Transverse colon (tissue), 4 donors: ENCODE measurements around the gene MT1F.

Experiments used
- EP300 ChIP-seq: sonication (generic); formaldehyde crosslinking; IDR thresholded peaks from one replicate; pipeline ENCODE4 v1.6.1; 2017; ENCODE audit warnings: antibody characterized with exemption, low read depth
- POLR2A ChIP-seq: fragments of 450-650 bp; IDR thresholded peaks from one replicate; pipeline ENCODE4 v1.6.1; 2016; ENCODE audit warnings: antibody characterized with exemption, mild to moderate bottlenecking, moderate library complexity
- POLR2AphosphoS5 ChIP-seq, 3 donors: sonication (generic); formaldehyde crosslinking; IDR thresholded peaks; one replicate each; pipeline ENCODE4 v1.6.1; 2016; ENCODE audit warnings: antibody characterized with exemption in 3 of 3
- TF ChIP-seq, protein P1 (sequence below), 5 experiments: fragments of 200-600 bp in 3 of 5; fragments of 450-650 bp in 2 of 5; sonication (generic) in 3 of 5; IDR thresholded peaks; 1 replicate in 2 of 5; 2 replicates in 3 of 5; pipeline ENCODE4 v1.5.1; 2016 to 2017; ENCODE audit warnings: antibody characterized with exemption in 5 of 5, inconsistent platforms in 3 of 5, mild to moderate bottlenecking in 2 of 5, moderate library complexity in 1 of 5

DNA sequence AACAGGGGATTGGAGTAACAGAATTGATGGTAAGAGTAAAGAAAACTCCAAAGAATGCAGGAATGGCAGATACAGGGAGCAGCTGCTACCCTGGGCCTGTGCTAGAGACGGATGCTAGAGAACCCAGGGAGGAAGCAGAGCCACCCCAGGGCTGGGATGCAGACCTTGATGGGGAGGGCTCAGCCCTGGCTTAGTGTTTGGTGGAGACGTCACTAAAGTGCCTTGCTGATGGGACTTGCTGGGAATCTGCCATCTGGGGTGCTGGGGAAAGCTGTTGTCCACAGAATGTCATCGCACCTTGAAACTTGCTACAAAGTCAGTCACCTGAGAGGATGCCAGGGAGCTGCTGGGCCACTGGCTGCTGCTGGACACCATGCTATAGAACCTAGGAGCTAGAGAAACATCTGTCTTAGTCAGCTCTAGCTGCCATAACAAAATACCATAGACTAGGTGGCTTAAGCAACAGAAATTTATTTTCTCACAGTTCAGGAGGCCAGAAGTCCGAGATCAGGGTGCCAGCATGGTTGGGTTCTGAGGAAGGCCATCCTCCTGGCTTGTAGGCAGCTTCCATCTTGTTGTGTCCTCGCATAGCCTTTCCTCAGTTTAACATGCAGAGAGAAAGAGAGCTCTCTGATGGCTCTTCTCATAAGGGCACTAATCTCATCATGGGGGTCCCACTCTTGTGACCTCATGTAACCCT, 39.8 kb downstream of the MT1F start:
- TF ChIP-seq POLR2A, result no peak
- TF ChIP-seq, protein P1, sequence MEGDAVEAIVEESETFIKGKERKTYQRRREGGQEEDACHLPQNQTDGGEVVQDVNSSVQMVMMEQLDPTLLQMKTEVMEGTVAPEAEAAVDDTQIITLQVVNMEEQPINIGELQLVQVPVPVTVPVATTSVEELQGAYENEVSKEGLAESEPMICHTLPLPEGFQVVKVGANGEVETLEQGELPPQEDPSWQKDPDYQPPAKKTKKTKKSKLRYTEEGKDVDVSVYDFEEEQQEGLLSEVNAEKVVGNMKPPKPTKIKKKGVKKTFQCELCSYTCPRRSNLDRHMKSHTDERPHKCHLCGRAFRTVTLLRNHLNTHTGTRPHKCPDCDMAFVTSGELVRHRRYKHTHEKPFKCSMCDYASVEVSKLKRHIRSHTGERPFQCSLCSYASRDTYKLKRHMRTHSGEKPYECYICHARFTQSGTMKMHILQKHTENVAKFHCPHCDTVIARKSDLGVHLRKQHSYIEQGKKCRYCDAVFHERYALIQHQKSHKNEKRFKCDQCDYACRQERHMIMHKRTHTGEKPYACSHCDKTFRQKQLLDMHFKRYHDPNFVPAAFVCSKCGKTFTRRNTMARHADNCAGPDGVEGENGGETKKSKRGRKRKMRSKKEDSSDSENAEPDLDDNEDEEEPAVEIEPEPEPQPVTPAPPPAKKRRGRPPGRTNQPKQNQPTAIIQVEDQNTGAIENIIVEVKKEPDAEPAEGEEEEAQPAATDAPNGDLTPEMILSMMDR (IDR thresholded peaks at IDR 0.05), result no peak
- TF ChIP-seq POLR2AphosphoS5 (IDR thresholded peaks at IDR 0.05), result no peak
- no peak for TF ChIP-seq EP300
